H1 (cell line): Measurements from ENCODE around the gene NANOS3. TPM values are rescaled to one million over a fixed set of nuclear protein-coding genes. Genes with fewer than 3 reads are reported as not detected.

Source experiments
- CTCF ChIA-PET: fragments of 300-600 bp; sonication (Branson Sonifier 250); formaldehyde crosslinking; loops from one replicate; lab custom pipeline; 2021; ENCODE audit not compliant: partially characterized antibody; lab: Charles Lee
- POLR2A ChIA-PET: fragments of 300-600 bp; sonication (Branson Sonifier 250); formaldehyde crosslinking; loops from one replicate; lab custom pipeline; 2021; ENCODE audit warnings: inconsistent platforms; ENCODE audit not compliant: partially characterized antibody; lab: Charles Lee
- DNase-seq, 2 experiments: peaks; one replicate each; pipeline versions ENCODE4 v3.0.0 to v3.0.0-alpha.2; 2010 to 2022; ENCODE audit warnings: low spot score in 2 of 2, low read depth in 1 of 2, mixed read lengths in 1 of 2
- FAIRE-seq: peaks from 2 replicates; lab custom pipeline; 2011; peaks lifted over from hg19 to GRCh38; lab: Jason Lieb, UNC
- H2AFZ ChIP-seq: 2 replicates; pipeline ENCODE4 v1.8.1; 2012; ENCODE audit warnings: low read length, inconsistent platforms
- H2AK5ac ChIP-seq: 2 replicates; pipeline ENCODE4 v1.6.1; 2013; ENCODE audit warnings: low read depth, low read length
- H2BK120ac ChIP-seq: replicated peaks from 2 replicates; pipeline ENCODE3; 2013; ENCODE audit warnings: low read depth, low read length, inconsistent platforms
- H2BK12ac ChIP-seq: 2 replicates; pipeline ENCODE4 v1.6.1; 2013; ENCODE audit warnings: low read depth, low read length
- H2BK15ac ChIP-seq: 2 replicates; pipeline ENCODE4 v1.6.1; 2013; ENCODE audit warnings: low read length
- H2BK20ac ChIP-seq: 2 replicates; pipeline ENCODE4 v1.6.1; 2013; ENCODE audit warnings: low read length
- H2BK5ac ChIP-seq: 2 replicates; pipeline ENCODE4 v1.6.1; 2013; ENCODE audit warnings: low read depth, low read length
- H3K14ac ChIP-seq: 2 replicates; pipeline ENCODE4 v1.6.1; 2013; ENCODE audit warnings: inconsistent platforms; ENCODE audit not compliant: insufficient read length
- H3K18ac ChIP-seq: 2 replicates; pipeline ENCODE4 v1.6.1; 2013; ENCODE audit warnings: low read length; ENCODE audit errors: extremely low read depth
- H3K23ac ChIP-seq: 2 replicates; pipeline ENCODE4 v1.6.1; 2013; ENCODE audit warnings: inconsistent platforms; ENCODE audit not compliant: insufficient read length
- H3K23me2 ChIP-seq: 2 replicates; pipeline ENCODE4 v1.6.1; 2013; ENCODE audit warnings: low read depth, low read length
- H3K27ac ChIP-seq: 2 replicates; pipeline ENCODE4 v1.6.1; 2011; ENCODE audit warnings: low read depth, low read length, inconsistent platforms
- H3K27me3 ChIP-seq, 4 experiments: replicated peaks in 1 of 4; 1 replicate in 1 of 4; 2 replicates in 3 of 4; pipeline versions ENCODE4 v1.6.1 to v1.8.1; 2011 to 2013; ENCODE audit warnings: low read length in 3 of 4, mild to moderate bottlenecking in 3 of 4, inconsistent platforms in 2 of 4, mixed read lengths in 2 of 4, moderate library complexity in 1 of 4; ENCODE audit not compliant: control insufficient read depth in 3 of 4, insufficient read depth in 3 of 4; ENCODE audit errors: extremely low read depth in 1 of 4
- H3K36me3 ChIP-seq, 4 experiments: 2 replicates each; pipeline versions ENCODE4 v1.6.1 to v1.8.1; 2011 to 2013; ENCODE audit warnings: mild to moderate bottlenecking in 4 of 4, low read length in 3 of 4, moderate library complexity in 2 of 4, control low read depth in 1 of 4, inconsistent platforms in 1 of 4; ENCODE audit not compliant: insufficient read depth in 4 of 4, control insufficient read depth in 2 of 4
- H3K4ac ChIP-seq: replicated peaks from 2 replicates; pipeline ENCODE3; 2013; ENCODE audit warnings: low read length, low read depth, mixed read lengths, inconsistent platforms; ENCODE audit not compliant: insufficient read length
- H3K4me1 ChIP-seq, 4 experiments: replicated peaks in 1 of 4; 1 replicate in 1 of 4; 2 replicates in 3 of 4; pipeline versions ENCODE4 v1.6.1 to v1.8.1; 2011 to 2013; ENCODE audit warnings: low read length in 3 of 4, inconsistent platforms in 2 of 4, mixed read lengths in 1 of 4; ENCODE audit not compliant: insufficient read depth in 4 of 4, control insufficient read depth in 3 of 4
- H3K4me2 ChIP-seq, 2 experiments: 2 replicates each; pipeline versions ENCODE4 v1.6.1 to v1.8.1; 2011 to 2013; ENCODE audit warnings: low read depth in 2 of 2, low read length in 2 of 2, control low read depth in 1 of 2, inconsistent platforms in 1 of 2, mild to moderate bottlenecking in 1 of 2; ENCODE audit not compliant: insufficient read depth in 1 of 2
- H3K4me3 ChIP-seq, 4 experiments: fragments of 200-600, 300-600 bp in 1 of 4; sonication (generic), shearing (Covaris generic), sonication (Bioruptor Twin) in 1 of 4; 2 replicates each; pipeline versions ENCODE4 v1.5.1 to v1.8.1; 2011 to 2016; ENCODE audit warnings: low read length in 4 of 4, low read depth in 3 of 4, control low read depth in 2 of 4, inconsistent platforms in 2 of 4, mild to moderate bottlenecking in 2 of 4, mixed read lengths in 1 of 4, moderate library complexity in 1 of 4; ENCODE audit not compliant: insufficient read depth in 2 of 4; ENCODE audit errors: extremely low read depth in 1 of 4
- H3K56ac ChIP-seq: replicated peaks from 2 replicates; pipeline ENCODE3; 2013; ENCODE audit warnings: low read depth, mild to moderate bottlenecking, mixed read lengths, low read length, inconsistent platforms; ENCODE audit not compliant: insufficient read length
- H3K79me1 ChIP-seq: 2 replicates; pipeline ENCODE4 v1.6.1; 2013; ENCODE audit warnings: low read depth, low read length, control low read depth
- H3K79me2 ChIP-seq, 2 experiments: 2 replicates each; pipeline versions ENCODE4 v1.6.1 to v1.8.1; 2012 to 2013; ENCODE audit warnings: low read length in 2 of 2, mild to moderate bottlenecking in 2 of 2, inconsistent platforms in 1 of 2; ENCODE audit not compliant: insufficient read depth in 2 of 2, control insufficient read depth in 1 of 2
- H3K9ac ChIP-seq, 4 experiments: replicated peaks in 1 of 4; 1 replicate in 1 of 4; 2 replicates in 3 of 4; pipeline versions ENCODE4 v1.6.1 to v1.8.1; 2011 to 2013; ENCODE audit warnings: low read depth in 3 of 4, low read length in 3 of 4, control low read depth in 2 of 4, mild to moderate bottlenecking in 2 of 4, moderate library complexity in 2 of 4, inconsistent platforms in 1 of 4; ENCODE audit errors: extremely low read depth in 1 of 4
- H3K9me3 ChIP-seq, 2 experiments: 2 replicates each; pipeline versions ENCODE4 v1.6.1 to v1.8.1; 2012 to 2013; ENCODE audit warnings: mild to moderate bottlenecking in 2 of 2, moderate library complexity in 2 of 2, control low read depth in 1 of 2, inconsistent platforms in 1 of 2, low read depth in 1 of 2, low read length in 1 of 2, mixed read lengths in 1 of 2; ENCODE audit not compliant: insufficient read depth in 2 of 2
- H4K20me1 ChIP-seq, 2 experiments: replicated peaks in 1 of 2; 2 replicates each; pipeline versions ENCODE3 to v1.8.1; 2011 to 2013; ENCODE audit warnings: inconsistent platforms in 2 of 2, low read length in 2 of 2, mild to moderate bottlenecking in 1 of 2; ENCODE audit not compliant: insufficient read depth in 2 of 2, control insufficient read depth in 1 of 2
- H4K5ac ChIP-seq: 2 replicates; pipeline ENCODE4 v1.6.1; 2013; ENCODE audit warnings: low read length, low read depth, mixed read lengths, inconsistent platforms; ENCODE audit not compliant: insufficient read length
- H4K8ac ChIP-seq: 2 replicates; pipeline ENCODE4 v1.8.0; 2013; ENCODE audit warnings: mild to moderate bottlenecking, moderate library complexity, low read length, inconsistent platforms; ENCODE audit not compliant: insufficient read depth; ENCODE audit errors: extremely low read depth
- H4K91ac ChIP-seq: replicated peaks from 2 replicates; pipeline ENCODE3; 2013; ENCODE audit warnings: low read length, mixed read lengths, inconsistent platforms; ENCODE audit not compliant: insufficient read length
- EP300 ChIP-seq, 2 experiments: IDR thresholded peaks; 1 replicate in 1 of 2; 2 replicates in 1 of 2; pipeline ENCODE4 v1.6.1; 2011 to 2012; ENCODE audit warnings: low read depth in 2 of 2, low read length in 2 of 2, mild to moderate bottlenecking in 2 of 2, borderline replicate concordance in 1 of 2, inconsistent platforms in 1 of 2, moderate library complexity in 1 of 2
- EZH2 ChIP-seq: fragments of 200-600 bp; sonication (generic); IDR thresholded peaks from 2 replicates; pipeline ENCODE4 v1.7.1; 2012; ENCODE audit warnings: low read depth, mild to moderate bottlenecking, moderate library complexity, low read length, inconsistent platforms; ENCODE audit not compliant: severe bottlenecking
- NANOG ChIP-seq: IDR thresholded peaks from 2 replicates; pipeline ENCODE4 v1.6.1; 2011; ENCODE audit warnings: low read length, low read depth, mild to moderate bottlenecking, inconsistent platforms; ENCODE audit not compliant: insufficient read depth, poor library complexity, severe bottlenecking
- POLR2AphosphoS5 ChIP-seq: IDR thresholded peaks from 2 replicates; pipeline ENCODE4 v1.6.1; 2011; ENCODE audit warnings: low read depth, low read length
- POU5F1 ChIP-seq: IDR thresholded peaks from 2 replicates; pipeline ENCODE4 v1.6.1; 2011; ENCODE audit warnings: low read depth, mild to moderate bottlenecking, low read length, moderate library complexity
- RNF2 ChIP-seq: fragments of 200-900, 300-1000 bp; sonication (generic); IDR thresholded peaks from 2 replicates; pipeline ENCODE4 v1.7.1; 2016; ENCODE audit warnings: borderline replicate concordance, low read depth, mild to moderate bottlenecking, antibody characterized with exemption, low read length; ENCODE audit not compliant: poor library complexity, severe bottlenecking; ENCODE audit errors: missing control alignments
- TEAD4 ChIP-seq: IDR thresholded peaks from 2 replicates; pipeline ENCODE4 v1.6.1; 2012; ENCODE audit warnings: low read depth, low read length, inconsistent platforms, mixed read lengths
- WGBS, 2 experiments: shearing (Covaris generic) in 1 of 2; methylation state at CpG; one replicate each; pipeline versions ENCODE4 v1.1.6 to v1.1.7; 2013 to 2015; ENCODE audit warnings: low lambda C conversion rate in 2 of 2, mixed read lengths in 2 of 2, inconsistent platforms in 1 of 2, low coverage in 1 of 2, missing lambda C conversion rate in 1 of 2; ENCODE audit not compliant: insufficient replicate concordance in 2 of 2, insufficient coverage in 1 of 2, insufficient read length in 1 of 2; ENCODE audit errors: extremely low coverage in 1 of 2, missing lambda C conversion rate in 1 of 2; 5-methylcytosine and 5-hydroxymethylcytosine counted together
- polyA plus RNA-seq, 7 experiments: library from polyadenylated mRNA; depleted of rRNA in 3 of 7; stranded (reverse) in 5 of 7; unstranded in 2 of 7; fragments of >200 nt in 5 of 7; fragments of 200-250 nt in 2 of 7; gene quantifications; 1 replicate in 5 of 7; 2 replicates in 1 of 7; 4 replicates in 1 of 7; pipeline versions ENCODE4 v1.2.1 to v1.2.3, GENCODE V29; 2011 to 2013; ENCODE audit warnings: missing spikeins in 2 of 7, mixed read lengths in 2 of 7
- total RNA-seq: library from RNA; stranded (reverse); fragmentation: NEBNext Ultra II Directional; extraction: Animal tissue kit (Norgen Biotek cat#: 25700); gene quantifications from 2 replicates; pipeline ENCODE4 v1.2.1, GENCODE V29; 2021
- TF ChIP-seq, protein P1 (sequence below), 3 experiments: IDR thresholded peaks; 1 replicate in 2 of 3; 2 replicates in 1 of 3; pipeline versions ENCODE4 v1.5.1 to v1.6.1; 2011; ENCODE audit warnings: low read length in 3 of 3, mild to moderate bottlenecking in 3 of 3, inconsistent platforms in 2 of 3, low read depth in 1 of 3, moderate library complexity in 1 of 3; ENCODE audit not compliant: insufficient read depth in 1 of 3; ENCODE audit errors: control extremely low read depth in 1 of 3
- TF ChIP-seq, protein P2 (sequence below): IDR thresholded peaks from 2 replicates; pipeline ENCODE4 v1.6.1; 2012; ENCODE audit warnings: inconsistent platforms

The NANOS3 gene
- total and polyA plus RNA-seq, 2 of the 8 experiments (the other 6 are each of a cell fraction or from before 2014, with no cell fraction given) = 0.62 TPM; not detected in 1

DNA sequence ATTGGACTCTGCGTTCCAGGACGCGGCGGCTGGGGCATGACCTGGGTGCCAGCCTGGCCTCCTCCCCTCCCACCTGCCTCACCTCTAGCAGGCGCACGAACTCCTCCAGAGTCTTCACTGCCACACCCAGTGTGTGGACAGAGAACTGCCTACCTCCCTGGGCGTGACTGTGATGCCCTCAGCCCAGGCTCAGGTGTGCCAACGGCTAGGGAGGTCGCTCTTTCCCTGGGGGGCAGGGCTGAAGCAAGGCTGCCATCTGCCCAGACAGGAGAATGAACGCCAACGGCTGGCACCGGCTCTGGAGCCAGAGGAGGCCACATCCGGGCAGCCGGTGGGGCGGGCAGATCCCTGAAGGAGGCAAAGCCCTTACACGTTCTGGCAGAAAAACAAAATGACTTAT lies 11.3 kb downstream of the NANOS3 start:
- Histone ChIP-seq H3K36me3 (no peaks in the 10 kb centered on the region), H2BK12ac (no peak overlapping the region), H3K9me3 (no peaks in the 10 kb centered on the region), H3K4ac (no peak overlapping the region), H3K79me1 (no peaks in the 10 kb centered on the region), H3K79me2 (no peaks in the 10 kb centered on the region), H3K27ac (no peak overlapping the region), H3K23ac (no peak overlapping the region), H3K27me3 (no peaks in the 10 kb centered on the region), H2AK5ac (no peak overlapping the region), H4K5ac (no peak overlapping the region), H2BK20ac (no peak overlapping the region), H4K20me1 (no peaks in the 10 kb centered on the region), H2BK15ac (no peak overlapping the region), H3K4me3 (no peak overlapping the region), H3K56ac (no peak overlapping the region), H3K4me2 (no peak overlapping the region), H2BK120ac (no peak overlapping the region), H3K4me1 (0 out of 7 replicates have a peak, but pooled peaks cover 0 to 3% (median 0%) of the 10 kb centered on the region in 4 experiments), H3K9ac (no peak overlapping the region), H3K14ac (no peak overlapping the region), H4K8ac (no peak overlapping the region), H2BK5ac (no peak overlapping the region), H2AFZ (no peak overlapping the region), H3K18ac (no peak overlapping the region), H3K23me2 (no peaks in the 10 kb centered on the region), H4K91ac (no peak overlapping the region)
- POLR2A ChIA-PET = interaction anchor here (0.7 to 1.3 kb wide), 2 partner anchors 74 to 170 kb away, joined by 5 to 6 read pairs; no protein-coding TSS in a partner anchor
- WGBS, 2 experiments = 88% methylated on average over 16 of the region's 16 CpGs; no CpG with 5 or more reads in 1 of the 2 experiments
- CTCF ChIA-PET = interaction anchor here (0.5 to 1.5 kb wide), 5 partner anchors 13 to 187 kb away, joined by 3 to 5 read pairs (median 3); no protein-coding TSS in a partner anchor
- FAIRE-seq (no peak), DNase-seq (no peak)
- TF ChIP-seq NANOG (no peak), EP300 (IDR thresholded peaks at IDR 0.05; ENCODE audit: borderline replicate concordance in 1 of 2, low read depth in 2 of 2, low read length in 2 of 2) (no peak), EZH2 (no peak), TEAD4 (no peak), RNF2 (no peak), POU5F1 (no peak), POLR2AphosphoS5 (no peak)
- TF ChIP-seq, protein P1, sequence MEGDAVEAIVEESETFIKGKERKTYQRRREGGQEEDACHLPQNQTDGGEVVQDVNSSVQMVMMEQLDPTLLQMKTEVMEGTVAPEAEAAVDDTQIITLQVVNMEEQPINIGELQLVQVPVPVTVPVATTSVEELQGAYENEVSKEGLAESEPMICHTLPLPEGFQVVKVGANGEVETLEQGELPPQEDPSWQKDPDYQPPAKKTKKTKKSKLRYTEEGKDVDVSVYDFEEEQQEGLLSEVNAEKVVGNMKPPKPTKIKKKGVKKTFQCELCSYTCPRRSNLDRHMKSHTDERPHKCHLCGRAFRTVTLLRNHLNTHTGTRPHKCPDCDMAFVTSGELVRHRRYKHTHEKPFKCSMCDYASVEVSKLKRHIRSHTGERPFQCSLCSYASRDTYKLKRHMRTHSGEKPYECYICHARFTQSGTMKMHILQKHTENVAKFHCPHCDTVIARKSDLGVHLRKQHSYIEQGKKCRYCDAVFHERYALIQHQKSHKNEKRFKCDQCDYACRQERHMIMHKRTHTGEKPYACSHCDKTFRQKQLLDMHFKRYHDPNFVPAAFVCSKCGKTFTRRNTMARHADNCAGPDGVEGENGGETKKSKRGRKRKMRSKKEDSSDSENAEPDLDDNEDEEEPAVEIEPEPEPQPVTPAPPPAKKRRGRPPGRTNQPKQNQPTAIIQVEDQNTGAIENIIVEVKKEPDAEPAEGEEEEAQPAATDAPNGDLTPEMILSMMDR (IDR thresholded peaks at IDR 0.05; ENCODE audit: control extremely low read depth in 1 of 3, insufficient read depth in 1 of 3, low read depth in 1 of 3, low read length in 3 of 3) = no peak
- TF ChIP-seq, protein P2, sequence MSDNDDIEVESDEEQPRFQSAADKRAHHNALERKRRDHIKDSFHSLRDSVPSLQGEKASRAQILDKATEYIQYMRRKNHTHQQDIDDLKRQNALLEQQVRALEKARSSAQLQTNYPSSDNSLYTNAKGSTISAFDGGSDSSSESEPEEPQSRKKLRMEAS = no peak
